SU-DHL-6 (cell line): Measurements from ENCODE around the gene CMTR2.

ENCODE experiments used
- H2AFZ ChIP-seq: fragments of 200-600 bp; sonication (generic); 2 replicates; pipeline ENCODE4 v1.6.1; 2014; ENCODE audit warnings: low read depth, mild to moderate bottlenecking, moderate library complexity, mixed read lengths, antibody characterized with exemption, low read length; ENCODE audit not compliant: severe bottlenecking
- H3F3A ChIP-seq: fragments of 200-600 bp; shearing (Covaris generic); 2 replicates; pipeline ENCODE4 v1.6.0; 2016; ENCODE audit warnings: antibody characterized with exemption, mild to moderate bottlenecking; ENCODE audit not compliant: insufficient read depth
- H3K27ac ChIP-seq: fragments of 200-600 bp; sonication (generic); 2 replicates; pipeline ENCODE4 v1.5.1; 2016; ENCODE audit warnings: low read depth, mild to moderate bottlenecking, low read length, moderate library complexity, mixed read lengths
- H3K27me3 ChIP-seq: fragments of 200-600 bp; sonication (generic), shearing (Covaris generic); 2 replicates; pipeline ENCODE4 v1.6.0; 2014; ENCODE audit warnings: mild to moderate bottlenecking, low read length
- H3K36me3 ChIP-seq: fragments of 200-600 bp; sonication (generic); 2 replicates; pipeline ENCODE4 v1.6.1; 2014; ENCODE audit warnings: mild to moderate bottlenecking, low read length, mixed read lengths
- H3K4me2 ChIP-seq: fragments of 300-600, 200-600 bp; shearing (Covaris generic), sonication (generic); 2 replicates; pipeline ENCODE4 v1.6.0; 2014; ENCODE audit warnings: low read length, low read depth, mild to moderate bottlenecking; ENCODE audit not compliant: poor library complexity, severe bottlenecking
- H3K4me3 ChIP-seq: fragments of 200-600 bp; sonication (generic); 2 replicates; pipeline ENCODE4 v1.5.1; 2014; ENCODE audit warnings: antibody characterized with exemption, low read length, mild to moderate bottlenecking, mixed read lengths; ENCODE audit not compliant: insufficient read depth, poor library complexity, severe bottlenecking
- H3K79me2 ChIP-seq: fragments of 200-600 bp; sonication (generic); 2 replicates; pipeline ENCODE4 v1.6.1; 2014; ENCODE audit warnings: mild to moderate bottlenecking, low read length, moderate library complexity; ENCODE audit not compliant: insufficient read depth
- H3K9ac ChIP-seq: fragments of 200-600 bp; sonication (generic); 2 replicates; pipeline ENCODE4 v1.7.0; 2014; ENCODE audit warnings: mild to moderate bottlenecking, low read length
- H3K9me2 ChIP-seq: fragments of 200-600 bp; sonication (generic); replicated peaks from 2 replicates; pipeline ENCODE4 v1.6.1; 2014; ENCODE audit warnings: low read length; ENCODE audit not compliant: insufficient read depth
- H3K9me3 ChIP-seq: fragments of 200-600 bp; sonication (generic); 2 replicates; pipeline ENCODE4 v1.6.1; 2014; ENCODE audit warnings: low read length, mixed read lengths; ENCODE audit not compliant: insufficient read depth
- H4K20me1 ChIP-seq: fragments of 200-600 bp; sonication (generic); 2 replicates; pipeline ENCODE4 v1.6.1; 2014; ENCODE audit warnings: low read depth, mild to moderate bottlenecking, antibody characterized with exemption, low read length, moderate library complexity, mixed read lengths
- EZH2phosphoT487 ChIP-seq: fragments of 200-600 bp; sonication (generic), shearing (Covaris generic); conservative IDR thresholded peaks from 2 replicates; pipeline ENCODE4 v1.6.1; 2018; ENCODE audit warnings: mild to moderate bottlenecking, antibody characterized with exemption, low read length, moderate library complexity, mixed read lengths
- TF ChIP-seq, protein P1 (sequence below): fragments of 200-600 bp; sonication (generic); IDR thresholded peaks from one replicate; pipeline ENCODE4 v1.5.1; 2017; ENCODE audit warnings: antibody characterized with exemption, mild to moderate bottlenecking, low read length, moderate library complexity; ENCODE audit not compliant: insufficient read depth, poor library complexity, severe bottlenecking

Gene CMTR2

DNA sequence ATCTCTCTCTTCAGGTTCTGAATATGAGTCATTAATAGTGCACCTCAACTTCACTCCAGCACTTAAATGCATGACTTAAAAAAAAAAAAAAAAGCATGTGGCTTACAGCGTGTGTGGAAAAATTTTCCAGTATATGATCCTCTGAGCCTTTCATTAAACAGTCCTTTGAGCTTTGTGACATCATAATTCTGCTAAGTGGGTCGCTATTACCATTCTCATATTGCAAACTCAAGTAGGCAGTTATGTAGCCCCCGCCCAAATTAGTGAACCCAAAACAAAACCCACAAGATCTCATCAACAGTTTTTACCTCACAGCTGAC, 672 bp downstream of the CMTR2 start:
- Histone ChIP-seq H3K79me2 (peaks cover 10% of the 10 kb centered on the region), H3K9me2 (no peaks in the 10 kb centered on the region), H4K20me1 (no peaks in the 10 kb centered on the region), H3K4me3 (peak overlapping the region; percentile 90), H3F3A (peaks cover 4% of the 10 kb centered on the region; the same call in 1 of the 2 replicates), H3K9me3 (no peaks in the 10 kb centered on the region), H3K4me2 (peak overlapping the region; percentile 79), H3K36me3 (no peaks in the 10 kb centered on the region; the same call in 1 of the 2 replicates), H2AFZ (peak overlapping the region; percentile 82), H3K9ac (peak overlapping the region; percentile 71), H3K27me3 (no peaks in the 10 kb centered on the region), H3K27ac (no peak overlapping the region)
- TF ChIP-seq, protein P1, sequence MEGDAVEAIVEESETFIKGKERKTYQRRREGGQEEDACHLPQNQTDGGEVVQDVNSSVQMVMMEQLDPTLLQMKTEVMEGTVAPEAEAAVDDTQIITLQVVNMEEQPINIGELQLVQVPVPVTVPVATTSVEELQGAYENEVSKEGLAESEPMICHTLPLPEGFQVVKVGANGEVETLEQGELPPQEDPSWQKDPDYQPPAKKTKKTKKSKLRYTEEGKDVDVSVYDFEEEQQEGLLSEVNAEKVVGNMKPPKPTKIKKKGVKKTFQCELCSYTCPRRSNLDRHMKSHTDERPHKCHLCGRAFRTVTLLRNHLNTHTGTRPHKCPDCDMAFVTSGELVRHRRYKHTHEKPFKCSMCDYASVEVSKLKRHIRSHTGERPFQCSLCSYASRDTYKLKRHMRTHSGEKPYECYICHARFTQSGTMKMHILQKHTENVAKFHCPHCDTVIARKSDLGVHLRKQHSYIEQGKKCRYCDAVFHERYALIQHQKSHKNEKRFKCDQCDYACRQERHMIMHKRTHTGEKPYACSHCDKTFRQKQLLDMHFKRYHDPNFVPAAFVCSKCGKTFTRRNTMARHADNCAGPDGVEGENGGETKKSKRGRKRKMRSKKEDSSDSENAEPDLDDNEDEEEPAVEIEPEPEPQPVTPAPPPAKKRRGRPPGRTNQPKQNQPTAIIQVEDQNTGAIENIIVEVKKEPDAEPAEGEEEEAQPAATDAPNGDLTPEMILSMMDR: no peak
- no peak for TF ChIP-seq EZH2phosphoT487

DNA sequence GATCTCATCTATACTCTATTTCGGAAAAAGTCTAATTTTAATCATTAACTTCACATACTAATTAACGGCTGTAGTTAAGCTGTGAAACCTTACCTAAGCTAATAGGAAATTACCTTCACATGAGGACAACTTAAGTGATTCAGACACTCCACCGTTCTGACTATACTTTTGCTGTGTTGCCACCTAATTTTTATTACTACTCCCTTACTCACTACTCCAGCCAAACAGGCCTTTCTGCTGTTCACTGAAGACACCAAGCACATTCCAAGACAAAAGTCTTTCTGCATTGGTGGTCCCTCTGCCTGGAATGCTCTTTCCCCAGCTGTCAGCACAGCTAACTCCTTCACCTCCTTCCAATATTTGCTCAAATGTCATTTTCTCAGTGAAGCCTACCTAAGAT, 1.3 kb downstream of the CMTR2 start:
- Histone ChIP-seq H3F3A (peaks cover 4% of the 10 kb centered on the region; the same call in 1 of the 2 replicates), H3K4me3 (no peak overlapping the region), H3K36me3 (no peaks in the 10 kb centered on the region; the same call in 1 of the 2 replicates), H3K27me3 (no peaks in the 10 kb centered on the region), H3K9me3 (no peaks in the 10 kb centered on the region), H4K20me1 (no peaks in the 10 kb centered on the region), H2AFZ (no peak overlapping the region), H3K9me2 (no peaks in the 10 kb centered on the region), H3K79me2 (peaks cover 10% of the 10 kb centered on the region), H3K9ac (peak overlapping the region; percentile 71; the same call in 1 of the 2 replicates), H3K4me2 (peak overlapping the region; percentile 79), H3K27ac (no peak overlapping the region)
- TF ChIP-seq EZH2phosphoT487: no peak
- TF ChIP-seq, protein P1: no peak

DNA sequence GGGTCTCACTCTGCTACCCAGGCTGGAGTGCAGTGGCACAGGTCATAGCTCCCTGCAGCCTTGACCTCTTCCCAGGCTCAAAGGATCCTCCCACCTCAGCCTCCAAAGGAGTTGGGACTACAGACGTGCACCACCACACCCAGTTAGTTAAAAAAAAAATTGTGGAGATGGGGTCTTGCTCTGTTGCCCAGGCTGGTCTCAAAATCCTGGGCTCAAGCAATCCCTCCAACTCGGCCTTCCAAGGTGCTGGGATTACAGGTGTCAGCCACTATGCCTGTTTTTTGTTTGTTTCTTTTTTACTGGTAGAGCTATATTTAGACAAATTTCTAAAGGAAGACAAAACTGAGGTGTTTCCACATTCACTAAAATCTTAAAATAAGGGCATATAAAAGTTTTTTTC, 1.7 kb downstream of the CMTR2 start:
- Histone ChIP-seq H3K27ac (no peak overlapping the region), H3K27me3 (no peaks in the 10 kb centered on the region), H3K9me3 (no peaks in the 10 kb centered on the region), H3K4me3 (no peak overlapping the region), H4K20me1 (no peaks in the 10 kb centered on the region; the same call in 1 of the 2 replicates), H2AFZ (no peak overlapping the region), H3K9ac (no peak overlapping the region), H3K36me3 (no peaks in the 10 kb centered on the region; the same call in 1 of the 2 replicates), H3K79me2 (peaks cover 10% of the 10 kb centered on the region), H3K4me2 (peak overlapping the region; percentile 79), H3K9me2 (no peaks in the 10 kb centered on the region), H3F3A (peaks cover 4% of the 10 kb centered on the region; the same call in 1 of the 2 replicates)
- TF ChIP-seq, protein P1: no peak
- no peak for TF ChIP-seq EZH2phosphoT487
